ENCODE results near the gene TBC1D8.

DNA sequence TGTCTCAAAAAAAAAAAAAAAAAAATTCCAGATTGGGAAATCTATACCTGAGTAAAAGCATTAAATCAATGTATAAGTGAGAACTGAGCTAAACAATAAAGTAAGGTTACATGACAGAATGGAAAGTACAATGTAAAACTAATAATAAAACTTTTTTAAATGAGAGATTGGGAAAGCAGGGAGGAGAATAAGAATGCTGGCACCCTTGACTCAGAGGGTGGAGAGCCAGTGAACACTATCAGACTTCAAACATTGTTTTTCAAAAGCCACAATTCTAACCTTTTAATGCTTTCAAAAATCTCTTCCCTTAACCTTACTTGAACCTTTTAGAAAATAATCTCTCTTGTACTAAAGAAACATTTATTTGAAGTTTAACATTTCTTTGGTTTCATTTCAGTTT lies 63.5 kb downstream of the TBC1D8 start:
- TF ChIP-seq, protein P1, sequence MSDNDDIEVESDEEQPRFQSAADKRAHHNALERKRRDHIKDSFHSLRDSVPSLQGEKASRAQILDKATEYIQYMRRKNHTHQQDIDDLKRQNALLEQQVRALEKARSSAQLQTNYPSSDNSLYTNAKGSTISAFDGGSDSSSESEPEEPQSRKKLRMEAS (IDR thresholded peaks at IDR 0.05; ENCODE audit: low read depth, low read length) = no peak
- TF ChIP-seq, protein P2, sequence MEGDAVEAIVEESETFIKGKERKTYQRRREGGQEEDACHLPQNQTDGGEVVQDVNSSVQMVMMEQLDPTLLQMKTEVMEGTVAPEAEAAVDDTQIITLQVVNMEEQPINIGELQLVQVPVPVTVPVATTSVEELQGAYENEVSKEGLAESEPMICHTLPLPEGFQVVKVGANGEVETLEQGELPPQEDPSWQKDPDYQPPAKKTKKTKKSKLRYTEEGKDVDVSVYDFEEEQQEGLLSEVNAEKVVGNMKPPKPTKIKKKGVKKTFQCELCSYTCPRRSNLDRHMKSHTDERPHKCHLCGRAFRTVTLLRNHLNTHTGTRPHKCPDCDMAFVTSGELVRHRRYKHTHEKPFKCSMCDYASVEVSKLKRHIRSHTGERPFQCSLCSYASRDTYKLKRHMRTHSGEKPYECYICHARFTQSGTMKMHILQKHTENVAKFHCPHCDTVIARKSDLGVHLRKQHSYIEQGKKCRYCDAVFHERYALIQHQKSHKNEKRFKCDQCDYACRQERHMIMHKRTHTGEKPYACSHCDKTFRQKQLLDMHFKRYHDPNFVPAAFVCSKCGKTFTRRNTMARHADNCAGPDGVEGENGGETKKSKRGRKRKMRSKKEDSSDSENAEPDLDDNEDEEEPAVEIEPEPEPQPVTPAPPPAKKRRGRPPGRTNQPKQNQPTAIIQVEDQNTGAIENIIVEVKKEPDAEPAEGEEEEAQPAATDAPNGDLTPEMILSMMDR (IDR thresholded peaks at IDR 0.05; ENCODE audit: low read depth, low read length) = no peak
- no peak for TF ChIP-seq POLR2A (IDR thresholded peaks at IDR 0.05; ENCODE audit: extremely low read depth, insufficient read length)
- no peak for TF ChIP-seq MYC (IDR thresholded peaks at IDR 0.05; ENCODE audit: low read depth, low read length)

Data from NB4 (cell line).